ENCODE results near the gene DBF4B. TPM values are rescaled to one million over a fixed set of nuclear protein-coding genes. Genes with fewer than 3 reads are reported as not detected.
"Not testable (repeated sequence)": the region's sequence is repeated elsewhere in the genome, so short reads cannot be mapped to it uniquely, and the experiment has no call there.

DBF4B gene
- total RNA-seq, 2 donors from 2014 or later = 2.3 to 4.4 TPM

DNA sequence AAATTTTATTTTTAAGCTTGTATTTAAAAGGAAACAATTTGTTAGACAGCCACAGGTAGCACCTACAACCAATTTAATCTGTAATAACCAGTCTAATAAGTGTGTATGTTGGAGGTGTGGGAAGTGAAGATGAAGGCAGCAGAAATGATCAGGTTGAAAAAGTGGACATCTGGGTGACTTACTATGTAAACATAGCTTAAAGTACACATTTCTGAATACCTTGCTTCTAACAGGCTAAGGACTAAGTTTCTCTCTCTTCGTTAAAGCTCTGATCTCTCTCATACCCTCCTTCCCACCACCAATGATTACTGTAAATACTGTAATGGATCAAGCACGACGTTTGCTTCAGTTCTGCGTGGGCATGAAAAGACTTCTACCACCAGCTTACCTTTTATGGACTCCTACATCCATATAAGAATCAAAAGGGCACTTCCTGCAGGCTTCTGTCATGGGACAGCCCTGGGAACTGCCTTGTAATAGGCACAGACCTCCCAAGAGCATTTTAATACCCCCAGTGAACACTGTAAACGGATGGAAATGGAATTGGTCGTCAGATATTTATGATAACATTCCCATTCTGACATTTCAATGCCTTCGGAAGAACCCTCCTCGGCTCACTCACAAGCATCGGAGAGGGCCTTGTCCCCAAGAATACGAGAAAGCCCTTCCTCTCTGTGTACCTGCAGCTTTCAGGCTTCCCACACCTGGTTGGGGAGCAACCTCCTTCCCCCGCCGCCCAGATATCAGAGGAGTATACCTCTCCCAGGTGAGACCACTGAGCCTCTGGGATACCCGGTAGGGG is 19.6 kb upstream of the DBF4B start:
- Histone ChIP-seq H3K9me3 (no peaks in the 10 kb centered on the region), H3K4me1 (peaks cover 0 to 19% of the 10 kb centered on the region in 2 donors), H3K36me3 (no peaks in the 10 kb centered on the region), H3K4me3 (peak overlapping the region; percentile 69 to 78), H3K27me3 (no peaks in the 10 kb centered on the region), H3K27ac (peak overlapping the region; percentile 82)
- no peak for TF ChIP-seq CTCF (IDR thresholded peaks at IDR 0.05)
- DNase-seq (ENCODE audit: low spot score) = no peak

- peak within 1 kb of the TSS; percentile 69 to 78 for H3K4me3 ChIP-seq
- no peaks in the 10 kb centered on the region for H3K9me3 ChIP-seq
Observed at GRCh38 chr17:44689477-44690217, 18.8 kb upstream of the DBF4B start, which contains the start of gene CCDC43. Gene CCDC43, minus strand, starts transcription at chr17:44689776. Its CDS starts 23 bp downstream, at chr17:44689753.

DNA sequence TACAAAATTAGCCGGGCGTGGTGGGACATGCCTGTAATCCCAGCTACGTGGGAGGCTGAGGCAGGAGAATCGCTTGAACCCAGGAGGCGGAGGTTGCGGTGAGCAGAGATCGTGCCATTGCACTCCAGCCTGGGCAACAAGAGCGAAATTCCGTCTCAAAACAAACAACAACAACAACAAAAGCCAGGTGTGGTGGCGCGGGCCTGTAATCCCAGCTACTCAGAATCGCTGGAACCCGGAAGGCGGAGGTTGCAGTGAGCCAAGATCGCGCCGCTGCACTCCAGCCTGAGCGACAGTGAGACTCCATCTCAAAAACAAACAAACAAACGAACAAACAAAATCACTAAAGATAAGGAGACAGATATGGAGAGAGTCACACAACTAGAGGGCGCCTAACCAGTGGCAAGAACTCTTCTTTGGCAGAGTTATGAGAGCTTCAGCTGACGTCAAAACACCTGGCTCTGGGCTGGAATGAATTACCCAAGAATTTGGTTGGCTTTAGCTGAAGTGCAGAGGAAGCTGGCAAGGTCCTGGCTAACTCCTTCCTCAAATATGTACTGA is 17.6 kb upstream of the DBF4B start:
- peak overlapping the region; percentile 82 for H3K27ac ChIP-seq
- not testable (repeated sequence) for DNase-seq (ENCODE audit: low spot score); H3K27me3 ChIP-seq; H3K36me3 ChIP-seq; H3K9me3 ChIP-seq
- peak overlapping the region in 1 of 2 donors; percentile 78 for H3K4me3 ChIP-seq
- H3K4me1 ChIP-seq = peaks cover 0 to 19% of the 10 kb centered on the region in 2 donors

More at GRCh38 chr17:44689477-44690217, 18.8 kb upstream of the DBF4B start, which contains the start of gene CCDC43:
- Histone ChIP-seq H3K27me3 (no peaks in the 10 kb centered on the region), H3K36me3 (no peaks in the 10 kb centered on the region), H3K4me1 (peaks cover 0 to 19% of the 10 kb centered on the region in 2 donors), H3K27ac (peak within 1 kb of the TSS; percentile 82)
- no peak for TF ChIP-seq CTCF (IDR thresholded peaks at IDR 0.05)
- peak; percentile 88 for DNase-seq (ENCODE audit: low spot score)

- no peaks in the 10 kb centered on the region for H3K27me3 ChIP-seq
- H3K4me3 ChIP-seq = no peak overlapping the region
- no peaks in the 10 kb centered on the region for H3K36me3 ChIP-seq
- H3K9me3 ChIP-seq = no peaks in the 10 kb centered on the region
- no peak for TF ChIP-seq CTCF (IDR thresholded peaks at IDR 0.05)
- no peak overlapping the region for H3K27ac ChIP-seq
- DNase-seq (ENCODE audit: low spot score) = no peak
- peaks cover 0 to 13% of the 10 kb centered on the region in 2 donors for H3K4me1 ChIP-seq
Observed at GRCh38 chr17:44693609-44694008, 14.9 kb upstream of the DBF4B start.

GRCh38 chr17:44700288-44700687 is 8.2 kb upstream of the DBF4B start:
- H3K9me3 ChIP-seq; H3K4me1 ChIP-seq; H3K4me3 ChIP-seq; H3K27ac ChIP-seq; DNase-seq (ENCODE audit: low spot score); H3K36me3 ChIP-seq; H3K27me3 ChIP-seq: not testable (repeated sequence)

DNA sequence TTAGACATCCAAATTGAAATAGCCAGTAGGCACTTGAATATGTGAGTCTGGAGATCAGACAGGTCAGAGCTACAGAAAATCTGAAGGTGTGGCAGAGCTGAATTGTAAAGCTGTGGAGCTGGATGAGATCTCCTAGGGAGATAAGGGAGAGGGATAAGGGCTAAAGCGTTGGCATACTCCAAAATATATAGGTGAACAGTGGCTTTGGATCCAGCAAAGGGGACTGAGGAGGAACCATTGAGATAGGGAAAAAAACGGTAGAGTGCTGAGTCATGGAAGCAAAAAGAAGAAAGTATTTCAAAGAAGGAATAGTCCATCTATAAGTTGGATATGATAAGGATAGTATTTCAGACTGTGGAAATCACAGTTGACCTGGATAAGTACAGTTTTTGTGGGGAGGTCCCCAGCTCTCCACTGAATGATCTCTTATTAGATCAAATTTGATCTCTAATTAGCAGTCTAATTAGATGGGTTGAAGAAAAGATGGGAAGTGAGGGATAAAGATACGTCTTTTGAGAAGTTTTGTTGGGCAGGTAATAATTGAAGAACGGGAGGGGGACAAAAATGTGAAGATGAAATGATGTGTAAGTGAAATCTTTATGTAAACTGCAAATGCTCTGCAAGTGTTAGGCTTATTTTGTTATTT is 587 bp upstream of the DBF4B start:
- Histone ChIP-seq H3K4me3 (peak overlapping the region; percentile 77 to 90), H3K36me3 (no peaks in the 10 kb centered on the region), H3K27me3 (no peaks in the 10 kb centered on the region), H3K9me3 (no peaks in the 10 kb centered on the region), H3K27ac (peak overlapping the region; percentile 78 to 80), H3K4me1 (peaks cover 0 to 14% of the 10 kb centered on the region in 2 donors)
- TF ChIP-seq CTCF (IDR thresholded peaks at IDR 0.05) = no peak
- no peak for DNase-seq (ENCODE audit: low spot score)

Measured in right atrium auricular region (tissue), 2 donors.